Liver (tissue), 3 donors: Measurements from ENCODE around the gene PRAMEF10.
"Not testable (repeated sequence)": the region's sequence is repeated elsewhere in the genome, so short reads cannot be mapped to it uniquely, and the experiment has no call there.

Source experiments
- GABPA ChIP-seq, 2 donors: IDR thresholded peaks in 1 of 2; conservative IDR thresholded peaks in 1 of 2; 2 replicates each; pipeline ENCODE4 v1.6.1; 2016; ENCODE audit warnings: antibody characterized with exemption in 2 of 2, mild to moderate bottlenecking in 1 of 2, moderate library complexity in 1 of 2
- RAD21 ChIP-seq, 2 donors: IDR thresholded peaks; 2 replicates each; pipeline ENCODE4 v1.6.1; 2016; ENCODE audit warnings: antibody characterized with exemption in 2 of 2, mild to moderate bottlenecking in 2 of 2
- TF ChIP-seq, protein P1 (sequence below): fragments of 150-350 bp; IDR thresholded peaks from 2 replicates; pipeline ENCODE4 v1.5.1; 2017; ENCODE audit warnings: improper control_type of control experiment, low read depth, low read length; ENCODE audit not compliant: missing input control
- TF ChIP-seq, protein P2 (sequence below): IDR thresholded peaks from 2 replicates; pipeline ENCODE4 v1.6.1; 2016; ENCODE audit warnings: antibody characterized with exemption
- donor health status: healthy.
- donor health status: healthy.

DNA sequence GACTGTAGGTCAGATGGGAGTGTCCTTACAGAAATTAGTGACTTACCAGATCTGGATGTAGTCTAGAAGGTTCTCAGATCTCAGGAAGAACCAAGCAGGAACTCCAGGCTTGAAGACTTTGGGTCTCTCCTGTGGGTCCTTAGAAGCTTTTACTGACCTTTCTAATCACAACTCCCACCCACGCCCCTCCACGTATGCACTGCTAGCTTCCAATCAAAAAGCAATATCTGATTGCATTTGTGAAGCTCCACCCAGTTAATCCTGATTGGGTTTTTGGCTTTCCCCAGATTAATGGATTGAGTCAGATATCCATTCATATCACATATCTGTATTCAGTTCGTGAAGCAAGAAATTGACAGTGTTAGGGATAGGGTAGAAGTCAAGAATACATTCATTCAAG, 12.0 kb downstream of the PRAMEF10 start, which contains the start of gene PRAMEF4:
- TF ChIP-seq, protein P1, sequence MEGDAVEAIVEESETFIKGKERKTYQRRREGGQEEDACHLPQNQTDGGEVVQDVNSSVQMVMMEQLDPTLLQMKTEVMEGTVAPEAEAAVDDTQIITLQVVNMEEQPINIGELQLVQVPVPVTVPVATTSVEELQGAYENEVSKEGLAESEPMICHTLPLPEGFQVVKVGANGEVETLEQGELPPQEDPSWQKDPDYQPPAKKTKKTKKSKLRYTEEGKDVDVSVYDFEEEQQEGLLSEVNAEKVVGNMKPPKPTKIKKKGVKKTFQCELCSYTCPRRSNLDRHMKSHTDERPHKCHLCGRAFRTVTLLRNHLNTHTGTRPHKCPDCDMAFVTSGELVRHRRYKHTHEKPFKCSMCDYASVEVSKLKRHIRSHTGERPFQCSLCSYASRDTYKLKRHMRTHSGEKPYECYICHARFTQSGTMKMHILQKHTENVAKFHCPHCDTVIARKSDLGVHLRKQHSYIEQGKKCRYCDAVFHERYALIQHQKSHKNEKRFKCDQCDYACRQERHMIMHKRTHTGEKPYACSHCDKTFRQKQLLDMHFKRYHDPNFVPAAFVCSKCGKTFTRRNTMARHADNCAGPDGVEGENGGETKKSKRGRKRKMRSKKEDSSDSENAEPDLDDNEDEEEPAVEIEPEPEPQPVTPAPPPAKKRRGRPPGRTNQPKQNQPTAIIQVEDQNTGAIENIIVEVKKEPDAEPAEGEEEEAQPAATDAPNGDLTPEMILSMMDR, result not testable (repeated sequence)
- TF ChIP-seq, protein P2, sequence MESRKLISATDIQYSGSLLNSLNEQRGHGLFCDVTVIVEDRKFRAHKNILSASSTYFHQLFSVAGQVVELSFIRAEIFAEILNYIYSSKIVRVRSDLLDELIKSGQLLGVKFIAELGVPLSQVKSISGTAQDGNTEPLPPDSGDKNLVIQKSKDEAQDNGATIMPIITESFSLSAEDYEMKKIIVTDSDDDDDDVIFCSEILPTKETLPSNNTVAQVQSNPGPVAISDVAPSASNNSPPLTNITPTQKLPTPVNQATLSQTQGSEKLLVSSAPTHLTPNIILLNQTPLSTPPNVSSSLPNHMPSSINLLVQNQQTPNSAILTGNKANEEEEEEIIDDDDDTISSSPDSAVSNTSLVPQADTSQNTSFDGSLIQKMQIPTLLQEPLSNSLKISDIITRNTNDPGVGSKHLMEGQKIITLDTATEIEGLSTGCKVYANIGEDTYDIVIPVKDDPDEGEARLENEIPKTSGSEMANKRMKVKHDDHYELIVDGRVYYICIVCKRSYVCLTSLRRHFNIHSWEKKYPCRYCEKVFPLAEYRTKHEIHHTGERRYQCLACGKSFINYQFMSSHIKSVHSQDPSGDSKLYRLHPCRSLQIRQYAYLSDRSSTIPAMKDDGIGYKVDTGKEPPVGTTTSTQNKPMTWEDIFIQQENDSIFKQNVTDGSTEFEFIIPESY, result not testable (repeated sequence)
- not testable (repeated sequence) for TF ChIP-seq RAD21 (IDR thresholded peaks at IDR 0.05); GABPA (IDR thresholded peaks at IDR 0.05 in 1 of 2, conservative IDR thresholded peaks at IDR 0.05 in 1 of 2)
